Liver (tissue), 9 donors: ENCODE measurements around the gene FLT3LG. TPM values are rescaled to one million over a fixed set of nuclear protein-coding genes. Genes with fewer than 3 reads are reported as not detected.

ENCODE experiments used
- DNase-seq: peaks from one replicate; pipeline ENCODE4 v3.0.0-alpha.2; 2017; ENCODE audit warnings: low spot score
- H3K27ac ChIP-seq, 2 donors: one replicate each; pipeline ENCODE4 v1.7.0; 2013; ENCODE audit warnings: inconsistent platforms in 2 of 2, low read length in 2 of 2, control low read depth in 1 of 2, low read depth in 1 of 2, mild to moderate bottlenecking in 1 of 2
- H3K27me3 ChIP-seq, 4 donors: one replicate each; pipeline versions ENCODE4 v1.6.1 to v1.7.0; 2013; ENCODE audit warnings: low read length in 3 of 4, inconsistent platforms in 1 of 4, mild to moderate bottlenecking in 1 of 4, moderate library complexity in 1 of 4; ENCODE audit not compliant: control insufficient read depth in 4 of 4, insufficient read depth in 4 of 4
- H3K36me3 ChIP-seq, 4 donors: one replicate each; pipeline versions ENCODE4 v1.6.1 to v1.7.0; 2013; ENCODE audit warnings: low read length in 3 of 4, mild to moderate bottlenecking in 3 of 4, low read depth in 1 of 4, moderate library complexity in 1 of 4; ENCODE audit not compliant: control insufficient read depth in 4 of 4, insufficient read depth in 3 of 4
- H3K4me1 ChIP-seq, 4 donors: one replicate each; pipeline versions ENCODE4 v1.6.1 to v1.7.0; 2013; ENCODE audit warnings: low read length in 3 of 4, mild to moderate bottlenecking in 3 of 4, moderate library complexity in 1 of 4; ENCODE audit not compliant: control insufficient read depth in 4 of 4, insufficient read depth in 4 of 4
- H3K4me3 ChIP-seq, 3 donors: one replicate each; pipeline versions ENCODE4 v1.6.1 to v1.7.0; 2013; ENCODE audit warnings: low read length in 3 of 3, control low read depth in 1 of 3, low read depth in 1 of 3, mild to moderate bottlenecking in 1 of 3
- H3K9ac ChIP-seq, 2 donors: one replicate each; pipeline ENCODE4 v1.7.0; 2013; ENCODE audit warnings: low read length in 2 of 2, mild to moderate bottlenecking in 2 of 2, moderate library complexity in 2 of 2, control low read depth in 1 of 2, low read depth in 1 of 2
- H3K9me3 ChIP-seq, 4 donors: one replicate each; pipeline versions ENCODE4 v1.6.1 to v1.7.0; 2013; ENCODE audit warnings: low read length in 3 of 4; ENCODE audit not compliant: control insufficient read depth in 4 of 4
- EGR1 ChIP-seq, 2 donors: IDR thresholded peaks; 2 replicates each; pipeline ENCODE4 v1.6.1; 2016 to 2018; ENCODE audit warnings: antibody characterized with exemption in 2 of 2, low read depth in 2 of 2
- FOXA1 ChIP-seq: IDR thresholded peaks from 2 replicates; pipeline ENCODE4 v1.6.1; 2016; ENCODE audit warnings: antibody characterized with exemption
- FOXA2 ChIP-seq: IDR thresholded peaks from 2 replicates; pipeline ENCODE4 v1.6.1; 2016; ENCODE audit warnings: antibody characterized with exemption
- GABPA ChIP-seq, 2 donors: IDR thresholded peaks in 1 of 2; conservative IDR thresholded peaks in 1 of 2; 2 replicates each; pipeline ENCODE4 v1.6.1; 2016; ENCODE audit warnings: antibody characterized with exemption in 2 of 2, mild to moderate bottlenecking in 1 of 2, moderate library complexity in 1 of 2
- HNF4A ChIP-seq, 2 donors: conservative IDR thresholded peaks; 2 replicates each; pipeline ENCODE4 v1.6.1; 2016; ENCODE audit warnings: antibody characterized with exemption in 2 of 2, mild to moderate bottlenecking in 2 of 2
- HNF4G ChIP-seq: IDR thresholded peaks from 2 replicates; pipeline ENCODE4 v1.6.1; 2016; ENCODE audit warnings: antibody characterized with exemption
- JUND ChIP-seq, 2 donors: IDR thresholded peaks; 2 replicates each; pipeline ENCODE4 v1.6.1; 2016; ENCODE audit warnings: antibody characterized with exemption in 2 of 2
- NR2F2 ChIP-seq: IDR thresholded peaks from 2 replicates; pipeline ENCODE4 v1.6.1; 2016; ENCODE audit warnings: antibody characterized with exemption
- SP1 ChIP-seq: IDR thresholded peaks from 2 replicates; pipeline ENCODE4 v1.6.1; 2018; ENCODE audit warnings: antibody characterized with exemption, mild to moderate bottlenecking
- TAF1 ChIP-seq: conservative IDR thresholded peaks from 2 replicates; pipeline ENCODE4 v1.6.1; 2016; ENCODE audit warnings: antibody characterized with exemption, mild to moderate bottlenecking
- YY1 ChIP-seq: IDR thresholded peaks from 2 replicates; pipeline ENCODE4 v1.6.1; 2016; ENCODE audit warnings: antibody characterized with exemption, mild to moderate bottlenecking
- WGBS: extraction: QIAGEN DNeasy Blood & Tissue Kit; methylation state at CpG from one replicate; pipeline ENCODE4 v1.1.7; 2013; 5-methylcytosine and 5-hydroxymethylcytosine counted together
- polyA plus RNA-seq, 2 donors: library from polyadenylated mRNA; stranded (reverse) in 1 of 2; unstranded in 1 of 2; fragments of 200-250 nt in 1 of 2; fragments of >200 nt in 1 of 2; fragmentation: Nextera tagmentation in 1 of 2; extraction: Ambion mirVana in 1 of 2; gene quantifications; one replicate each; pipeline versions ENCODE4 v1.2.1 to v1.2.3, GENCODE V29; 2013 to 2015
- total RNA-seq, 2 donors: library from RNA; depleted of rRNA; stranded (reverse); fragments of >200 nt; gene quantifications; one replicate each; pipeline ENCODE4 v1.2.3, GENCODE V29; 2014
- TF ChIP-seq, protein P1 (sequence below): IDR thresholded peaks from 2 replicates; pipeline ENCODE4 v1.6.1; 2016; ENCODE audit warnings: antibody characterized with exemption
- TF ChIP-seq, protein P2 (sequence below): fragments of 150-350 bp; IDR thresholded peaks from 2 replicates; pipeline ENCODE4 v1.5.1; 2017; ENCODE audit warnings: improper control_type of control experiment, low read depth, low read length; ENCODE audit not compliant: missing input control
- TF ChIP-seq, protein P3 (sequence below): IDR thresholded peaks from 2 replicates; pipeline ENCODE4 v1.6.1; 2016; ENCODE audit warnings: antibody characterized with exemption
- TF ChIP-seq, protein P4 (sequence below): IDR thresholded peaks from 2 replicates; pipeline ENCODE4 v1.6.1; 2016; ENCODE audit warnings: antibody characterized with exemption, mild to moderate bottlenecking
- donor health status: healthy.
- donor health status: healthy.
- donor health status: healthy.
- donor health status: healthy.
- donor health status: healthy.

The FLT3LG gene
- total and polyA plus RNA-seq, 4 donors: 0.65 to 4.3 (median 2.2) TPM

GRCh38 chr19:49463960-49464740 is 9.9 kb upstream of the FLT3LG start:
- TF ChIP-seq GABPA (IDR thresholded peaks at IDR 0.05 in 1 of 2, conservative IDR thresholded peaks at IDR 0.05 in 1 of 2) (no peak), FOXA2 (no peak)
- H3K27ac ChIP-seq: no peak overlapping the region
- no peaks in the 10 kb centered on the region for H3K4me1 ChIP-seq
- no peak overlapping the region for H3K4me3 ChIP-seq
- H3K9me3 ChIP-seq: no peaks in the 10 kb centered on the region
- no peak overlapping the region for H3K9ac ChIP-seq
- WGBS: 96% methylated on average over 39 of the region's 39 CpGs
- no peaks in the 10 kb centered on the region for H3K27me3 ChIP-seq
- DNase-seq: no peak
- peaks cover under 1 to 17% (median 4%) of the 10 kb centered on the region in 4 donors for H3K36me3 ChIP-seq

- no peak overlapping the region for H3K4me3 ChIP-seq
- TF ChIP-seq, protein P1, sequence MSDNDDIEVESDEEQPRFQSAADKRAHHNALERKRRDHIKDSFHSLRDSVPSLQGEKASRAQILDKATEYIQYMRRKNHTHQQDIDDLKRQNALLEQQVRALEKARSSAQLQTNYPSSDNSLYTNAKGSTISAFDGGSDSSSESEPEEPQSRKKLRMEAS: no peak
- TF ChIP-seq SP1 (no peak), FOXA2 (no peak), EGR1 (IDR thresholded peaks at IDR 0.05; ENCODE audit: low read depth in 2 of 2) (no peak), TAF1 (no peak), HNF4A (conservative IDR thresholded peaks at IDR 0.05) (no peak), YY1 (no peak), GABPA (IDR thresholded peaks at IDR 0.05 in 1 of 2, conservative IDR thresholded peaks at IDR 0.05 in 1 of 2) (no peak), JUND (IDR thresholded peaks at IDR 0.05) (no peak), FOXA1 (no peak), NR2F2 (no peak), HNF4G (no peak)
- TF ChIP-seq, protein P2, sequence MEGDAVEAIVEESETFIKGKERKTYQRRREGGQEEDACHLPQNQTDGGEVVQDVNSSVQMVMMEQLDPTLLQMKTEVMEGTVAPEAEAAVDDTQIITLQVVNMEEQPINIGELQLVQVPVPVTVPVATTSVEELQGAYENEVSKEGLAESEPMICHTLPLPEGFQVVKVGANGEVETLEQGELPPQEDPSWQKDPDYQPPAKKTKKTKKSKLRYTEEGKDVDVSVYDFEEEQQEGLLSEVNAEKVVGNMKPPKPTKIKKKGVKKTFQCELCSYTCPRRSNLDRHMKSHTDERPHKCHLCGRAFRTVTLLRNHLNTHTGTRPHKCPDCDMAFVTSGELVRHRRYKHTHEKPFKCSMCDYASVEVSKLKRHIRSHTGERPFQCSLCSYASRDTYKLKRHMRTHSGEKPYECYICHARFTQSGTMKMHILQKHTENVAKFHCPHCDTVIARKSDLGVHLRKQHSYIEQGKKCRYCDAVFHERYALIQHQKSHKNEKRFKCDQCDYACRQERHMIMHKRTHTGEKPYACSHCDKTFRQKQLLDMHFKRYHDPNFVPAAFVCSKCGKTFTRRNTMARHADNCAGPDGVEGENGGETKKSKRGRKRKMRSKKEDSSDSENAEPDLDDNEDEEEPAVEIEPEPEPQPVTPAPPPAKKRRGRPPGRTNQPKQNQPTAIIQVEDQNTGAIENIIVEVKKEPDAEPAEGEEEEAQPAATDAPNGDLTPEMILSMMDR: no peak
- TF ChIP-seq, protein P3, sequence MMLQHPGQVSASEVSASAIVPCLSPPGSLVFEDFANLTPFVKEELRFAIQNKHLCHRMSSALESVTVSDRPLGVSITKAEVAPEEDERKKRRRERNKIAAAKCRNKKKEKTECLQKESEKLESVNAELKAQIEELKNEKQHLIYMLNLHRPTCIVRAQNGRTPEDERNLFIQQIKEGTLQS: no peak
- TF ChIP-seq, protein P4, sequence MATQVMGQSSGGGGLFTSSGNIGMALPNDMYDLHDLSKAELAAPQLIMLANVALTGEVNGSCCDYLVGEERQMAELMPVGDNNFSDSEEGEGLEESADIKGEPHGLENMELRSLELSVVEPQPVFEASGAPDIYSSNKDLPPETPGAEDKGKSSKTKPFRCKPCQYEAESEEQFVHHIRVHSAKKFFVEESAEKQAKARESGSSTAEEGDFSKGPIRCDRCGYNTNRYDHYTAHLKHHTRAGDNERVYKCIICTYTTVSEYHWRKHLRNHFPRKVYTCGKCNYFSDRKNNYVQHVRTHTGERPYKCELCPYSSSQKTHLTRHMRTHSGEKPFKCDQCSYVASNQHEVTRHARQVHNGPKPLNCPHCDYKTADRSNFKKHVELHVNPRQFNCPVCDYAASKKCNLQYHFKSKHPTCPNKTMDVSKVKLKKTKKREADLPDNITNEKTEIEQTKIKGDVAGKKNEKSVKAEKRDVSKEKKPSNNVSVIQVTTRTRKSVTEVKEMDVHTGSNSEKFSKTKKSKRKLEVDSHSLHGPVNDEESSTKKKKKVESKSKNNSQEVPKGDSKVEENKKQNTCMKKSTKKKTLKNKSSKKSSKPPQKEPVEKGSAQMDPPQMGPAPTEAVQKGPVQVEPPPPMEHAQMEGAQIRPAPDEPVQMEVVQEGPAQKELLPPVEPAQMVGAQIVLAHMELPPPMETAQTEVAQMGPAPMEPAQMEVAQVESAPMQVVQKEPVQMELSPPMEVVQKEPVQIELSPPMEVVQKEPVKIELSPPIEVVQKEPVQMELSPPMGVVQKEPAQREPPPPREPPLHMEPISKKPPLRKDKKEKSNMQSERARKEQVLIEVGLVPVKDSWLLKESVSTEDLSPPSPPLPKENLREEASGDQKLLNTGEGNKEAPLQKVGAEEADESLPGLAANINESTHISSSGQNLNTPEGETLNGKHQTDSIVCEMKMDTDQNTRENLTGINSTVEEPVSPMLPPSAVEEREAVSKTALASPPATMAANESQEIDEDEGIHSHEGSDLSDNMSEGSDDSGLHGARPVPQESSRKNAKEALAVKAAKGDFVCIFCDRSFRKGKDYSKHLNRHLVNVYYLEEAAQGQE: no peak
- no peak for DNase-seq
- no peaks in the 10 kb centered on the region for H3K27me3 ChIP-seq
- WGBS: 98% methylated on average over 3 of the region's 3 CpGs
- H3K9ac ChIP-seq: no peak overlapping the region
- H3K36me3 ChIP-seq: peaks cover 0 to 17% (median 3%) of the 10 kb centered on the region in 4 donors
- H3K4me1 ChIP-seq: no peaks in the 10 kb centered on the region
- H3K27ac ChIP-seq: no peak overlapping the region
- H3K9me3 ChIP-seq: no peaks in the 10 kb centered on the region
Observed at GRCh38 chr19:49465371-49465770, 8.6 kb upstream of the FLT3LG start.
